ENCODE data around the gene TMEM220. TPM values are rescaled to one million over a fixed set of nuclear protein-coding genes. Genes with fewer than 3 reads are reported as not detected.

The TMEM220 gene
- total RNA-seq = 3.8 TPM

DNA sequence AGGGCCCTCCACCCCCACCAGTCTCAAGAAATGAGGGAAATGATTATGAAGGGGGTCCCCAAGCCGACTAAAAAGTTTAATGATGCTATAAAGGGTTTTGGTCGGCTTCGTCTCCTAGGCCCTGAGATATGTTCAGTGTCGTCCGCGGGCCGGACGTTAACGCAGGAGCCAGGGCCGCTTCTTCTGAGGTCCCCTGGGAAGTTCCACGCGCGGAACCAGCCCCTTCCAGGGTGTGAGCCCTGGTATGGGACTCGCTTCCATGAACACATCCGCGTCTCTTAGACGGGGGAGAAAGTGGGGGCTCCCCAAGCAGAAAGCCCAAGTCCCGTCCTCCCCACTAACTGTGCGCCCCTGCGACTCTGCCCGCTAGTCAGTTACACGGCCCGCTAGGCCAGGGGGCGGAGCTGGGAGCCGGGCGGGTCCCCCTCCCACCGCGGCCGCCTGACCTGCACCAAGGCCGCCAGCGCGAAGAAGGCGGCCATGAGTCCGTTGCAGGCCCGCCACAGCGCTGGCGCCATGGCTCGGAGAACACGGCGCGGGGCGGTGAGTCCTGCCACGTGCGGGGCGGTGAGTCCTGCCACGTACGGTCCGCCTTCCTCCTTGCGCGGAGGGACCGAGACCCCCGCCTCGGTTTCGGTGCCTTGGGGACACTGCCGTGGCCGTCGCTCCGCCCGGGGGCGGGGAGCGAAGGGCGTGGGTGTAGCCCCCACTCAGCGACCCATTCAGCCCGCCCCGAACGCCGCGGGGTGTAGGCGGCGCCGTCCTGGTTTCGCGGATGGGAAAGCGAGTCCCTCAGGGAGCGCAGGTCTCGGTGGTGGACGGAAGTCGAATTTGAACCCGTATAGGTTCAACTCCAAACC is at the start of gene TMEM220:
TSS of gene TMEM220 (minus strand) at position 690 of the 860 bp plus-strand sequence. CDS start at position 518, 172 bp downstream.
- peak; percentile 91 for DNase-seq

DNA sequence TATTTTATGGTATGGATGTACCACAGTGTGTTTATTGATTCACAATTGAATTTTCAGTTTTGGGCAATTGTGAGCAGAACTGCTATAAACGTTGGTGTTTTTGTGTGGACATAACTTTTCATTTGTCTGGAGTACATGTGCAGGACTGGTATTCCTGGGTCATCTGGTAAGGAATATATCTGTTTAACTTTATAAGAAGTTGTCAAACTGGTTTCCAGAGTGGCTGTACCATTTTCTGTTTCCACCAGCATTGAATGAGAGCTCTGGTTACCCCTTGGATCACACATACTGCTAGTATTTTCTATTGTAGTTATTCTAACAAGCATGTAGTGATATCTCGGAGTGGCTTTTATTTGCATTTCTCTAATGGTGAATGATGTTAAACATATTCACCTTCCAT is 49.8 kb upstream of the TMEM220 start:
- no peak for DNase-seq

DNA sequence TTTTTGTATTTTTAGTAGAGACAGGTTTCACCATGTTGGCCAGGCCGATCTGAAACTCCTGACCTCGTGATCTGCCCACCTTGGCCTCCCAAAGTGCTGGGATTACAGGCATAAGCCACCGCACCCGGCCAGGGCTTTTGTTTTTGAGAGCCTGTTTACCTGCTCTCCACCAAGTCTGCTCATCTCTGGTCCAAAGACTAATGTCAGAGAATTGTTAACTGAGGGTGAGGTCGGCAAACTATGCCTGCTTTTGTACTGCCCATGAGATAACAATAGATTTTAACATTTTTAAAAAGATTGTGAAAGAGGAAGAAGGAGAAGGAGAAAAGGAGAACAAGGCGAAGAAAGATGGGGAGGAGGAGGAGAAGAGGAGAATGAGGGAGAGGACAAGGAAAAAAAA is 48.1 kb upstream of the TMEM220 start:
- DNase-seq = no peak

DNA sequence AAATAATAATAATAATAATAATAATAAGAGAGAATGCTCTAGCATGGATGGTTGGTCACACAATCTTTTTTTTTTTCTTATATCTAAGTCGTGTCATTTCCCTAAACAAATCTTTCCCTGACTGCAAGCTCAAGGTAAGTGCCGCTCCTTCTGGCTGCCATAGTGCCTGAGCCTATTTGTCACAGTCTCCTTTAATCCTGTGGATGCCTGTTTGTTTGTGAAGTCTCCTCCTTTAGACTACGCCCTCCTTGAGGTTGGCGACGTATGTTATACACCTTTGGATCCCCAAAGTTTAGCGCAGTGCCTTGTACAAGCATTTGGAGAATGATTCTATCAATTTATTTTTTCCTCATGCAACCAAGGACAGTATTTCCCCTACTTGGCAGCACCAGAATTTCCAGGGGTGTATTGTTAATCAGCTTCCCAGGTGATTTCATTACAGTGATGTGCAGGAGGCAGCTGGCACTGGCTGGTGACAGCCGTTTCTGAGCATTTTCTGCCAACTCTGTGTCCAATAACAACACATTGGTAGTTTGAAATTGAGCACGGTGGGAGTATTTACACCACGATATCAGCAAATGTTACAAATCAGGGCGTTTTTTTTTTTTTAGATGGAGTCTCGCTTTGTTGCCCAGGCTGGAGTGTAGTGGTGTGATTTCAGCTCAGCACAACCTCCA is 47.4 kb upstream of the TMEM220 start:
- no peak for DNase-seq

DNA sequence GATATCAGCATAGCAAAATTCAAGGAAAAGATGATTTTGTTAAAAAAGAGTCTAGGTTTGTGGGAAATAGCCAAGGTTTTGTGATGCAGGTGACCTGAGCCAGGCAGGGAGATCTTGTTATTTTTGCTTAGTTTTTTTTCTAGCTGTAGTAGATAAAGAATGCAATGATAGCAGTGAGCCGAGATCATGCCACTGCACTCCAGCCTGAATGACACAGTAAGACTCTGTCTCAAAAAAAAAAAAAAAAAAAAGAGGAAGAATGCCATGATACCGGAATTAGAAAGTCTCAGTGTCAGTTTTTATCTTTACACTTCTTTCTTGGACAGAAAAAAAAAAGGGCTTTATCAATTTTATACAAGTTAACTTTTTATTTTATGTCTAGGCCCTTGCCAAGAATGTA is 46.6 kb upstream of the TMEM220 start:
- DNase-seq = no peak

DNA sequence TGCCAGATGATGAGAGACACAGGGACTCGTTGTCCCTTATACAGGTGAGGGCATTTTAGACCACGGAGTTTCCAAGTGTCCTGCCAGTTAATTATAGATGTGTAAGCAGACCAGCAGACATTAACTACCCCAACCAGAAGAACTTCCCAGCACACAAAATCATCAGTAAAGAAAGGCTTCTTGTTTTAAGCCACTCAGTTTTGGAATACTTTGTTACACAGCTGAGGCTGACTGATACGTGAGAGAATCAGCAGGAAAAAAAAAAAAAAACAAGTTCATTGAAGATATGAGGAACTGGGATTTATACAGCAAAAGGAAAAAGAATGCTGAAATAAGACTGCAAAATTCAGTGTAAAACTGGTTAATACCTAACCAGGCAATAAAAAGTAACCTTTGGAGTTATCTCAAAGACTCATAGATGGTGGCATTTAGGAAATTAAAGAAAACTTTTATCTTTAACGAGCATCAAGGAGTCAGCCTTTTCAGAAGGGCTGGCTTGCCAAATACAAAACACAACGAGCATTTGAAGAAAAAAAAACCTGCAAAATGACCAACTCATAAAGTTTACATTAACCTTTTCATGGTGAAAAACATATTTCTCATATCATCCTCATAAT is 46.0 kb upstream of the TMEM220 start:
- DNase-seq = no peak

DNA sequence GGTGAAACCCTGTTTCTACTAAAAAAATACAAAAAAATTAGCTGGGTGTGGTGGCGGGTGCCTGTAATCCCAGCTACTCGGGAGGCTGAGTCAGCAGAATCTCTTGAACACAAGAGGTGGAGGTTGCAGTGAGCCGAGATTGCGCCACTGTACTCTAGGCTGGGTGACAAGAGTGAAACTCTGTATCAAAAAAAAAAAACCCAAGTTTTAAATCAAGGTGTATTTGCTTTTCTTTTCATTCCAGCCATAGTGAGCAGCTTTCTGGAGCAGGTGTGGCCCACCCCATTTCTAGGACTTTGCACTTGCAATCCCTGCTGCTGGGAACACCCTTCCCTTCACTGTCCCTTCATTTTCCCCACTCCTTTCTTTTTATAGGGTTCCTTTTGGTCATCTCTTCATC is 45.2 kb upstream of the TMEM220 start:
- no peak for DNase-seq

DNA sequence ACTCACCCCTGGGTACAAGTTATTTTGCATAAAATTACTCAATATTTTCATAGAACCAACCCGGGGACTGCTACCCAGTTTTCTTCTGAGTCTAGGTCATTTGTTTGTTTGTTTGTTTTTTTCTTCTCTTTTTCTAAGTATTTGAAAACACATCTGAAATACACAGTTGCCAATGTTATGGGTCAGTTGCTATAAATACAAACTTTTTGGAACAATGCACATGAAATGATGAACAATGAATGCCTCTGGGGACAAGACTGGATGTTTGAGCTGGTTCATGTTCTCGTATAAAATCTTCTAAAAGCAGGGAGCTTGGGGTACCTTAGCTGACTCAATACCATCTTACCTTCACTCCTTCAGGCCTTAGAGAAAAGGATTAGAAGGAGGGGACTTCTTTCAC is 43.6 kb upstream of the TMEM220 start:
- peak; percentile 48 for DNase-seq

DNA sequence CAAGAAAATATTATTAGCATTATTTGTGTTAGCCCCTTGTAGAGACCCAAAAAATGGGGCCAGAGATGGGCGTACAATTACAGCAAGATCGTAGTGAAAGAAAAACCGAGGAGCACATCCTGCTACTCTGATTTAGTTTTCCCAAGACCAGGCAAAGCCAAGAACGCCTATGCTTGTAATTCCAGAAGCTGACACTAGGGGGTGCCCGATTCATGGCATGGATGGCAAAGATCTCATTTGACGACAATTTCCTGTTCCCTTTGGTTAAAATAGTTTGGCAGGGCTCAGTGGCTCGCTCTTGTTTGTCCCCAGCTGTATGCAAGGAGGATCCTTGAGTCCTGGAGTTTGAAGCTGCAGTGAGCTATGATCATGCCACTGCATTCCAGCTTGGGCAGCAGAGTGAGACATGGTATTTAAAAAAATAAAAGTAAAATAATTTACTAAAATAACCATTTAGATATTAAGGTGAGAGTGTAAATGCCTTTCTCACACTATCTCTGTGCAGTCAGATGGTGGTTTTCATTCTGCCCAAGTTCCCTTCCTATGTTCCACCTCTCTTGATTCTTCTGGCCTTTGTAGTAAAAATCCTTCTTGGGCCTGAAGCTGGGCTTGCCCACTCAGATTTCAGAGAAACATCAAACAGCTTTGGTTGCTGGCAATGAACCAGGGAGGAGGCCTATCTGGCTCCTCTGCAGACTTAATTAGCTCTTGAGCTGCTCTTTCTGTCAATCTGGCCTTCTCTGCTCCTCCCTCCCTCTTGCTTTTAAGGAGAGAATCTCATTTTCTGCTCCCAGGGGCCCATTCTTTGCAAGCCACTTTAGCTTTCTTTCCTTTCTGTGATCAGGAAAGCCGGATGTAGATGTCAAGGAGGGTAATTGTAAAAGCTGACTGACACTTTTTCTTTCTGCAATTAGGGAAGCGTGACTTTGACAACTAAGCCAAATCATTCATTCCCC is 42.9 kb upstream of the TMEM220 start:
- peak; percentile 73 for DNase-seq

DNA sequence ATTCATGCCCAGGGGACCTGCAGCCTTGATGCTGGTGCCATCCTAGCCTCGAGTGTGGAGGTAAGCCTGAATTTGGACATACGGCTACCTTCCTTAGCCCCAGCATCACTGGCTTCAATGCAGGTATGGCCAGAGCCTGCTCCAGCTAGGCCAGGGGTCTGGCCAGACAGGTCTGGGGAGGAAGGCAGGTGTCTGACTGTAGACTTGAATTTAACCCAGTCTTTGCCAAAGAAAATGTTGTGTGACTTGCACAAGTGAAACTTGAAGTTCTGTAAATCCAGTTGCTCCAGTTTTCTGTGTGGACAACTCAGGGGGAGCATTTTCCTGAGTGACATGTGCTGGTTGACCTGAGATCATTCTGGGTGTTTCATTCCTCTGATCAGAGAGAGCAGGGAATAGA is 41.3 kb upstream of the TMEM220 start:
- no peak for DNase-seq

DNA sequence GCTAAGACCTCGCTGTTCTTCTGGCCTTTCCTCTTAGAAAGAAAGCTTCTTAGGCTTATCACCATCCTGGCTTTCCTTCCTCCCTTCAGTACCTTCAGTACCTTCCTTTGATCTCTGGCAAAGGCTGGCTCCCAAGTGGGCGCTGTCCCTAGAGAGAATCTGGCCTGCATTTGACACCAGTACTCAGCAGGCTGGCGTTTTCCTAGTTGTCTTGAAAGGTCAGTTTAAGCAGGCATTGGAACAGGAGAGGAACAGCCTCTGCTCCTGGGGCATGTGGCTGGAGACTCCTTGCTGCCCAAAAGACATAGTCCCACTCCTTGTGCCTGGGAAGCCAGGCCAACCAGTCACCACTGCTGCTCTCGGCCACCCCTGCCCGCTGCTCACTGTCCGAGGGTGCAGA is 40.0 kb upstream of the TMEM220 start:
- DNase-seq = no peak

DNA sequence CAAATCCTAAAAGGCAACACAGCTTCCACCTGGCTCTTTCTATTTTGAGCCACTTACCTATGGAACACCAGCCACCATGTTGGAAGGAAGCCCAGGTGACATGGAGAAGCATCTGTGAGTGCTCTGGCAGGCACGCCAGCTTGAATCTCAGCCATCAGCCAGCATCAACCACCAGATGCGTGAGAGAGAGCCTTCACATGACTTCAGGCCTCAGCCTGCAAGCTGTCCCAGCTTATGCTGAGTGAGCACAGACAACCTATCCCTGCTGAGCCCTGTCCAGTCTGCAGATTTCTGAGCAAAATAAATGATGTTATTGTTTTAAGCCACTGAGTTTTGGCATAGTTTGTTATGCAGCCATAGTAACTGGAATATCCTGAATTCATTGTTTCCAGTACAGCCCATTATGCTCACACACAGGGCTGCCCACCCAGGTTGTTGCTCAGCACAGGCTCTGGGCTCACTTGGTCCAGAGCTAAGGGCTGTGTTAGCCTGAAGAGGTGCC is 39.0 kb upstream of the TMEM220 start:
- DNase-seq = peak; percentile 61

DNA sequence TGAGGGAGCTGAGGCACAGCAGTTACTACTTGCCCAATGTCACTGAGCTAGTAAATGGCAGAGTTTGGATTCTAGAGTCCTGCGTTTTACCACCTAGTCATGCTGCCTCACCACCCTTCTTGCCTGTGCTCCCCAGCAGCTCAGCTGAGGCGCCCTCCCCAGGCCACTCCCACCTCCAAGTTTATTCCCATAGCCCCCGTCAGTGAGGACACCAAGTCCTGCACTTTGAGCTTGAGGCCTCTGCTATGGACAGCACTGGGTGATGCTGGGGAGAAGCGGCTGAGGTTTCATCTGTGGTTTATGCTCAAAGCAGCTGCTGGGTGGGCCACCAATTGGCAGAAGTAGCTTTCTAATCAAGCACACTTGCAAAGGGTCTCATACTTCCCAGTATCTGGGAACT is 37.4 kb upstream of the TMEM220 start:
- DNase-seq = no peak

DNA sequence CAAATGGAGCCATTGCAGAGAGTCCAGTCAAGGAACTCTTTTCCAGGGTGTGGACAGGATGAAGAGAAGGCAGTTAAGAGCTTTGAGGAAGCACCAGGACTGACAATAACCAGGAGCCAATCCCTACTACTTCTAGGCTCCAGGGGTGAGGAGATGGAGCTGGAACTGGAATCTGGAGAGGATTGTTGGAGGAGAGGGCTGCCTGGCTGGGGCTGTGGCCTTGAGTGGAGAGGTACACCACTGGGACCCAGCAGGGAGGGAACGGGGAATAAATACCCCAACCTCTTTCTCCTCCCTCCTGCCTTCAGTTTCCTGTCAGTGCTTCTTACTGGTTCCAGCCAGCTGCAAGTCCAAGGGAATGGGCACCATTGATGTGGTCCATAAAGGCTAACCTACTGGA is 32.2 kb upstream of the TMEM220 start:
- DNase-seq = no peak

DNA sequence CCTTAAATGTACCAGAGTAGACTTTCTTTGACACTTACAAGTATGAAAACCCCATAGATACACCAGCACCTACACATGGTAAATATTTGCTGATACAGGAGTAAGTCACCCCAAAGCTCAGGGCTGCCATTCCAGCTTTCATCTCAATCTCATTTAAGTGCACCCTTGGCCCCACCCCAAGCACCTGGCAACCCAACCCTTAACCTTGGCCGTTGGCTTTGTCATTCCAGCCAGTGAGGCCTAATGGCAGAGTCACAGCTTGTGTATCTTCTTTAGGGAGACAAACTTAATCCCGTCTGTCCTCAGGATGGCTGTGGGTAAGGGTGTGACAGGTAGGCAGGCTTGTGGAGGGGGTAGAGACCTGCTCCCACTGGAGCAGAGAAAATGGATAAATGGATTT is 31.5 kb upstream of the TMEM220 start:
- DNase-seq = no peak

DNA sequence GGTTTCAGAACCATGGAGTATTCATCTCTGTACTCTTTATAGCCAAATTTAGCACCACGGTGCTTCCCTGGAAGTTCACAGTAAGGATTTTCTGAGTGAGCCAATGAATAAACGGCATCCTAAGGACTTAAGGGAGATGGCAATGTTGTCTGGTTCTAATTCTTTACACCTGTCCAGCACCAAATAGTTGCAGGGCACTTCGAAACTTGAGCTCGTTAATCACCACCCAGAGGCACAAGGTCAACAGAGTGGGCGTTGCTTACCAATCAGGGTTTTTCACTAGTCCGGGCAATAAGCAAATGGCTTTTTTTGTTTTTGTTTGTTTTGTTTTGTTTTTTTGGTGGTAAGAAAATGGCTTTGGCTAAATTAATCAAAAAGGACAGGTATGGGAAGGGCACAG is 28.2 kb upstream of the TMEM220 start:
- peak; percentile 50 for DNase-seq

DNA sequence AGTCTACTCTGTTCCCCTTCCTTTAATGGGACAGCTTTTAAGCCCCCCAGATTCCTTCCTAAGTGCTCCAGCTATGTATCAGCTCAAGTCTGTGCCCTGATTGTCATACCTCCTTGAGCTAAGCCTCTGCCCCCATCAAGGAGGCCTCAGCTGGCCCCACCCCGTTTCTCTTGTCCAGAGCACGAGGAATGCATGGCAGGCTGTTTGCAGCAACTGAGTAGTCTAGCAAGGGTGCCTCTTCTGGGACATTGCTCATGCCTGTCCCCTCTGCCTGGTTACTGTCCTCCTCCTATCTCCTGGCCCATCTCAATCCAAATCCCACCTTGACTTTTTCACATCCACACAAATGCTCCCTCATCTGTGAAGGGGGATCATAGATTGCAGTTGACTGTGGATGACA is 27.8 kb upstream of the TMEM220 start:
- peak; percentile 56 for DNase-seq

DNA sequence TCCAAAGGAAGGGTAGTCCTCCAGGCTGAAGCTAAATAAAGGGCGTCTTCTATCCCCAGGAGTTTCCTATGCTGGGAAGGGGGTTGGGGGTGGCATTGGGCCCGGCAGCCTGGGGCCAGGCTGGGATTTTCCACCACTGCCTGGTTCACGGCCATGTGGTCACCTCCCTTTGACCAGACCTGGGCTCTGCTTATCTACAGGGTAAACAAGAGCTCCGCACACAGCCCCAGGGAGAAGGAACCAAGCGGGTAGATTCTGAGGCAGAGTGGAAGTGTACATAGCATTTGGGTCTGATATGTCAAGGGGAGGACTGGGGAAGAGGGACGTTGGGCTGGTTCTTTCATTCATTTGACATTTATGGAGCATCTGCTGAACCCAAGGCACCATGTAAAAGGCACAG is 27.2 kb upstream of the TMEM220 start:
- DNase-seq = no peak

DNA sequence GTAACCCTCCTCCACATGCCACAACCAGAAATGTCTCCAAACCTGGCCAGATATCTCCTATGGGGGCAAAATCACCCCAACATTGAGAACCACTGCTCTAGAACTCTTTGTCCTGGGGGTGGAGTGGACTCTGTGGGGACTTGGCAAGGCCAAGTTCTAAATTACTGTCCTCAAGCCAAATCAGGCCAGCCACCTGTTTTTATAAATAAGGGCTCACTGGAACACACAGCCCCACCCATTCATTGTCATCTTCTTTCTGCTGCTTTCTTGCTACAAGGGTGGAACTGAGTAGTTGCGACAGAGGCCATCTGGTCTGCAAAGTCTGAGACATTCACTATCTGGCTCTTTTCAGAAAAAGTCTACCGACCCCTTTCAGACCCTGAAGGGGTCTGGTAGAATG is 26.8 kb upstream of the TMEM220 start:
- peak; percentile 51 for DNase-seq

DNA sequence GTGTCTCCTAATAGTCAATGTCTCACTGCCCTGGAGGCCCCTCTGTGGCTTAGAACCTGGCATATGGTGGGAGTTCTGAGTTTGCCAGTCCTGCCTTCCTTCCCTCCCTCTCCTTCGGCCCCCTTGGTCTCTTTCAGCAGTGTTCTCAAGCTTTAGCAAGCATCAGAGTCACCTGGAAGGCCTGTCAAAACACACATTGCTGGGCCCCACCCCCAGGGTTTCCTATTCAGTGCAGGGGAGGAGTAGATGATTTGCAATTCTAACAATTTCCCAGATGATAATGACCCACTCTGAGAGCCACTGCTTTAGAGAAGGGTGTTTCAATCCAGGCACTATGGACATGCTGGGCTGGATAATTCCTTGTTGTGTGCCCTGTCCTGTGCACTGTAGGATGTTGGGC is 26.4 kb upstream of the TMEM220 start:
- DNase-seq = no peak

DNA sequence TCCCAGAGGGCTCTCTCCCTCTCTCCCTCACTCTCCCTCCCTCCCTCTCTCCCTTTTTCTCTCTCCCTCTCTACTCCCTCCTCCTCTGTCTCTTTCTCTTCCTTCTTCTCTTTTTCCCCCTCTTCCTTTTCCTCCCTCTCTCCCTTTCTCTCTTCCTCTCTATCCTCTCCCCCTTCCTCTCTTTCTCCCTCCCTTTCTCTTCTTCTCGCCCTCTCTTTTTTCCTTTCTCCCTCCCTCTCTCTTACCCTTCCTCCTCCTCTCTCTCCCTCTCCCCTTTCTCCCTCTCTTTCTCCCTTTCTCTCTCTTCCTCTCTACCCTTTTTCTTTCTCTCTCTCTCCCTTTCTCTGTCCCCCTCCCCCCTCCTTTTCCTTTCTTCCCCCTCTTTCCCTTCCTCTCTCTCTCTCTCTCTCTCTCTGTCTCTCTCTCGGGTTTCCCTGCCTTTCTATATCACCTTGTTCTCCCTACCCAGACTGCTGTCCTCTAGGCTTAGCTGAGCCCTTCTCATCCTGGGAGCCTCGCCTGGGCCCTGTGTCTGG is 25.8 kb upstream of the TMEM220 start:
- no peak for DNase-seq

Measured in tongue (tissue), 2 donors.